Calu3 (cell line): ENCODE data around the gene DGKI. TPM values are rescaled to one million over a fixed set of nuclear protein-coding genes. Genes with fewer than 3 reads are reported as not detected.

Experiments
- BruUV-seq: library from RNA; stranded (reverse); fragments of 400-500 nt; replicated peaks from 2 replicates; lab custom pipeline; 2021; lab: Mats Ljungman, UMichigan
- CTCF ChIA-PET: fragments of 300-600 bp; sonication (Branson Sonifier 250); formaldehyde crosslinking; loops from one replicate; lab custom pipeline; 2022; ENCODE audit warnings: antibody characterized with exemption; lab: Charles Lee
- DNase-seq: peaks from one replicate; pipeline ENCODE4 v3.0.0; 2022
- H3K27ac Mint-ChIP-seq: one replicate; pipeline ENCODE4 v1.8.0; 2022; ENCODE audit warnings: mixed read lengths; ENCODE audit not compliant: unreplicated experiment
- H3K27me3 Mint-ChIP-seq: one replicate; pipeline ENCODE4 v1.8.0; 2022; ENCODE audit warnings: mixed read lengths; ENCODE audit not compliant: unreplicated experiment
- H3K36me3 Mint-ChIP-seq: one replicate; pipeline ENCODE4 v1.8.0; 2022; ENCODE audit warnings: mild to moderate bottlenecking, moderate library complexity, mixed read lengths; ENCODE audit not compliant: insufficient read depth, unreplicated experiment
- H3K4me1 Mint-ChIP-seq: one replicate; pipeline ENCODE4 v1.8.0; 2022; ENCODE audit warnings: mild to moderate bottlenecking, low read depth, mixed read lengths; ENCODE audit not compliant: unreplicated experiment
- H3K4me3 Mint-ChIP-seq: one replicate; pipeline ENCODE4 v1.8.0; 2022; ENCODE audit warnings: mild to moderate bottlenecking, low read depth, moderate library complexity, mixed read lengths; ENCODE audit not compliant: unreplicated experiment
- H3K9me3 Mint-ChIP-seq: one replicate; pipeline ENCODE4 v1.8.0; 2022; ENCODE audit warnings: low read depth, mixed read lengths; ENCODE audit not compliant: unreplicated experiment
- CTCF ChIP-seq: fragments of 200-600 bp; IDR thresholded peaks from one replicate; pipeline ENCODE4 v1.8.0; 2022; ENCODE audit warnings: antibody characterized with exemption; ENCODE audit not compliant: unreplicated experiment
- intact Hi-C: fragments of 100-400 bp; cut with micrococcal nuclease; formaldehyde crosslinking; loops from one replicate; pipeline ENCODE4 v1.10.0; 2022; ENCODE audit not compliant: unreplicated experiment
- total RNA-seq: library from RNA; stranded (reverse); gene quantifications from 2 replicates; pipeline ENCODE4 v1.2.3, GENCODE V29; 2022

The DGKI gene
- total RNA-seq, 1 experiment from 2014 or later = not detected

- H3K4me1 Mint-ChIP-seq = no peaks in the 10 kb centered on the region
- BruUV-seq = no TSS peak
- H3K36me3 Mint-ChIP-seq = no peaks in the 10 kb centered on the region
- H3K27ac Mint-ChIP-seq = no peak overlapping the region
- no peak overlapping the region for H3K4me3 Mint-ChIP-seq
- DNase-seq = no peak
- H3K9me3 Mint-ChIP-seq = peaks cover 2% of the 10 kb centered on the region
- TF ChIP-seq CTCF = no peak
- CTCF ChIA-PET = no interaction called here
- no peaks in the 10 kb centered on the region for H3K27me3 Mint-ChIP-seq
- intact Hi-C loops = no loop called here
Observed at GRCh38 chr7:137545059-137545716, 301.6 kb downstream of the DGKI start.

DNA sequence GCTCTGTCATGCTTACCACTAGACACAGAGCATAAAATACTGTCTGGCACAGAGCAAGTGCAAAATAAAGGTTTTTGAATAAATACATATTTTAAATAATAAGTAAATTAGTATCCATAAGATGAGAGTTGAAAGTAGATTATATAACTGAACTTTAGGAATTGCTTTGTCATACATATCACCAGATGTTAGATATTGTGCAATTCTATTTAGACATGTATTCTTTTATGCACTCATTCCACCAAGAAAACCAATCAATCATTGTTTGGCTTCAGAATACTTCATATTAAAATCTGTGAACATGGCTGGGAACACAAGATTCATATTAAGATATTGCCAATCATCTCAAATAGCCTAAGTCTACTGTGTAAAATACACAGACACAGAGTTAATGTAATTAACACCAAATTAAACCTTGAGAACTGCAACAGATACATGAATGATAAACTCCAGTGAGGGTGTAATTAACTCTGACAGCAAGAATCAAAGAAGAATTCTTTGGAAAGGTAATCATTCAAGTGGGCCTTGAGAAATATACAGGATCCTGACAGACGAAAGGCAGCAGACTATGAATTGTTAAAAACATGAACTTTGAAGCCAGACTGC is 302.2 kb downstream of the DGKI start:
- Mint-ChIP-seq H3K9me3 (peaks cover 2% of the 10 kb centered on the region), H3K27ac (no peak overlapping the region), H3K4me3 (no peak overlapping the region), H3K27me3 (no peaks in the 10 kb centered on the region), H3K36me3 (no peaks in the 10 kb centered on the region), H3K4me1 (peaks cover 3% of the 10 kb centered on the region)
- CTCF ChIA-PET = no interaction called here
- intact Hi-C loops = no loop called here
- no peak for DNase-seq
- TF ChIP-seq CTCF = no peak
- no TSS peak for BruUV-seq

GRCh38 chr7:137539111-137539715 is 307.6 kb downstream of the DGKI start:
- no peak for TF ChIP-seq CTCF
- intact Hi-C loops = no loop called here
- Mint-ChIP-seq H3K36me3 (no peaks in the 10 kb centered on the region), H3K9me3 (peaks cover 2% of the 10 kb centered on the region), H3K4me3 (no peak overlapping the region), H3K27ac (no peak overlapping the region), H3K27me3 (no peaks in the 10 kb centered on the region), H3K4me1 (peaks cover 10% of the 10 kb centered on the region)
- no TSS peak for BruUV-seq
- CTCF ChIA-PET = no interaction called here
- DNase-seq = no peak

DNA sequence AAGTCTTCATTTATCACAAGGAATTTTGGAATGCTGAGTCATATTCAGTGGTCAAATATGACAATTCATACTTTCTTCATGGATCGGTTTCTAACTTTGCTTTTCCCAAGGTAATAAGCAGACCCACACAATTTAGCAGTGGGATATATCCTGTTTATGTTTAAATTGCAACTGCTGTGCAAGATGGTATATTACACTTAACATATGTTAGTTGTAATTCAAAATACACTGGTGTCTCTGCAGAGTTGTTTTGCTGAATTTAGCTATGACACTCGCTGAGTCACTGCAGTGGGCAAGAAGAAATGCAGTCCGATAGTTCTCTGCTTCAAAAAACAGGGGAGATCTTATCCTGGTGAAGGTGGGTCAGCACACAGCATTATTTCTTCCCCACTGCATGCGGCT is 308.4 kb downstream of the DGKI start:
- Mint-ChIP-seq H3K36me3 (no peaks in the 10 kb centered on the region), H3K9me3 (peaks cover 2% of the 10 kb centered on the region), H3K4me1 (peaks cover 10% of the 10 kb centered on the region), H3K27ac (no peak overlapping the region), H3K27me3 (no peaks in the 10 kb centered on the region), H3K4me3 (no peak overlapping the region)
- CTCF ChIA-PET = interaction anchor here (0.6 kb wide), 1 partner anchor 38 kb away, joined by 4 read pairs; no protein-coding TSS in a partner anchor
- BruUV-seq = no TSS peak
- TF ChIP-seq CTCF = no peak
- intact Hi-C loops = no loop called here
- DNase-seq = no peak
